A549 (cell line): Measurements from ENCODE around the gene GINS2.

Experiments
- POLR2A ChIP-seq: IDR thresholded peaks from 2 replicates; pipeline ENCODE4 v1.6.1; 2012; ENCODE audit warnings: mild to moderate bottlenecking, low read length
- RCOR1 ChIP-seq: fragments of 150-350 bp; IDR thresholded peaks from 2 replicates; pipeline ENCODE4 v1.6.1; 2014; ENCODE audit warnings: antibody characterized with exemption, low read length, low read depth
- RFX5 ChIP-seq: fragments of 450-650 bp; IDR thresholded peaks from 2 replicates; pipeline ENCODE4 v1.7.1; 2014; ENCODE audit warnings: antibody characterized with exemption, mild to moderate bottlenecking, moderate library complexity
- TF ChIP-seq, protein P1 (sequence below): fragments of >200 bp; sonication (Bioruptor Twin); formaldehyde crosslinking; IDR thresholded peaks from 3 replicates; pipeline ENCODE4 v1.5.1; 2016
- TF ChIP-seq, protein P2 (sequence below): fragments of 450-650 bp; IDR thresholded peaks from 2 replicates; pipeline ENCODE4 v1.6.1; 2014; ENCODE audit warnings: antibody characterized with exemption

DNA sequence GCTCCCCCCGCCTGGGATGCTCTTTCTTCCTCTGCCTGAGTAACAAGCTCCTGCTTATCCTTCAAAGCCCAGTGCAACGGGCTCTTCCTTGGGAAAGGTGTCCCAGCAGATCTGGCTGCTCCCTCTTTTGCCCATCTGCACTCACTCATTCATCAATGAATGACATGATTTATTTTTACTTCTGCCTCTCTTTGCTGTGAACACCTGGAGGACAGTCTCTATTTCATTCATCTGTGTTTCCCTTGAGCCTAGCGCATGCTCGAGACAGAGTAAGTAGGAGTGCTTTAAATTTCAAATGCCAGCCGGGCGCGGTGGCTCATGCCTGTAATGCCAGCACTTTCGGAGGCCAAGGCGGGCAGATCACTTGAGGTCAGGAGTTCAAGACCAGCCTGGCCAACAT is 22.0 kb upstream of the GINS2 start:
- TF ChIP-seq, protein P1, sequence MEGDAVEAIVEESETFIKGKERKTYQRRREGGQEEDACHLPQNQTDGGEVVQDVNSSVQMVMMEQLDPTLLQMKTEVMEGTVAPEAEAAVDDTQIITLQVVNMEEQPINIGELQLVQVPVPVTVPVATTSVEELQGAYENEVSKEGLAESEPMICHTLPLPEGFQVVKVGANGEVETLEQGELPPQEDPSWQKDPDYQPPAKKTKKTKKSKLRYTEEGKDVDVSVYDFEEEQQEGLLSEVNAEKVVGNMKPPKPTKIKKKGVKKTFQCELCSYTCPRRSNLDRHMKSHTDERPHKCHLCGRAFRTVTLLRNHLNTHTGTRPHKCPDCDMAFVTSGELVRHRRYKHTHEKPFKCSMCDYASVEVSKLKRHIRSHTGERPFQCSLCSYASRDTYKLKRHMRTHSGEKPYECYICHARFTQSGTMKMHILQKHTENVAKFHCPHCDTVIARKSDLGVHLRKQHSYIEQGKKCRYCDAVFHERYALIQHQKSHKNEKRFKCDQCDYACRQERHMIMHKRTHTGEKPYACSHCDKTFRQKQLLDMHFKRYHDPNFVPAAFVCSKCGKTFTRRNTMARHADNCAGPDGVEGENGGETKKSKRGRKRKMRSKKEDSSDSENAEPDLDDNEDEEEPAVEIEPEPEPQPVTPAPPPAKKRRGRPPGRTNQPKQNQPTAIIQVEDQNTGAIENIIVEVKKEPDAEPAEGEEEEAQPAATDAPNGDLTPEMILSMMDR = no peak
- TF ChIP-seq RFX5 (no peak), RCOR1 (no peak), POLR2A (no peak)
- TF ChIP-seq, protein P2, sequence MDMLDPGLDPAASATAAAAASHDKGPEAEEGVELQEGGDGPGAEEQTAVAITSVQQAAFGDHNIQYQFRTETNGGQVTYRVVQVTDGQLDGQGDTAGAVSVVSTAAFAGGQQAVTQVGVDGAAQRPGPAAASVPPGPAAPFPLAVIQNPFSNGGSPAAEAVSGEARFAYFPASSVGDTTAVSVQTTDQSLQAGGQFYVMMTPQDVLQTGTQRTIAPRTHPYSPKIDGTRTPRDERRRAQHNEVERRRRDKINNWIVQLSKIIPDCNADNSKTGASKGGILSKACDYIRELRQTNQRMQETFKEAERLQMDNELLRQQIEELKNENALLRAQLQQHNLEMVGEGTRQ = no peak
